GM12878 (cell line): ENCODE data around the gene UNC119. TPM values are rescaled to one million over a fixed set of nuclear protein-coding genes. Genes with fewer than 3 reads are reported as not detected.

ENCODE experiments used
- ATAC-seq: fragments of 200-7000 bp; cut with Tn5 transposase; 3 replicates; pipeline ENCODE4 v1.9.1; 2020; ENCODE audit warnings: mild to moderate bottlenecking, moderate library complexity
- BruUV-seq: library from RNA; stranded (reverse); fragments of 400-500 nt; replicated peaks from 2 replicates; lab custom pipeline; 2021; lab: Mats Ljungman, UMichigan
- CTCF ChIA-PET: fragments of 300-600 bp; sonication (Branson Sonifier 250); formaldehyde crosslinking; extraction: SDS; loops from one replicate; lab custom pipeline; 2021; ENCODE audit warnings: inconsistent platforms; lab: Yijun Ruan, JAX
- POLR2A ChIA-PET: fragments of 350-600 bp; formaldehyde crosslinking; extraction: SDS; loops from one replicate; lab custom pipeline; 2021; ENCODE audit warnings: inconsistent platforms; lab: Charles Lee
- RAD21 ChIA-PET: fragments of 300-600 bp; sonication (Branson Sonifier 250); formaldehyde crosslinking; loops from one replicate; lab custom pipeline; 2023; ENCODE audit warnings: antibody characterized with exemption; ENCODE audit not compliant: unreplicated experiment; lab: Charles Lee
- SMC1A ChIA-PET: fragments of 300-600 bp; sonication (Branson Sonifier 250); formaldehyde crosslinking; loops from one replicate; lab custom pipeline; 2023; ENCODE audit not compliant: unreplicated experiment, uncharacterized antibody; lab: Charles Lee
- DNase-seq: peaks from one replicate; pipeline ENCODE4 v3.0.0-alpha.2; 2011; ENCODE audit warnings: low read depth, low spot score
- FAIRE-seq: peaks from 3 replicates; lab custom pipeline; 2011; peaks lifted over from hg19 to GRCh38; lab: Jason Lieb, UNC
- H2AFZ ChIP-seq: 2 replicates; pipeline ENCODE4 v1.6.0; 2011; ENCODE audit warnings: low read depth, low read length, control low read depth; ENCODE audit not compliant: control insufficient read depth
- H3K27ac ChIP-seq: 2 replicates; pipeline ENCODE4 v1.5.1; 2011; ENCODE audit warnings: control low read depth; ENCODE audit not compliant: control insufficient read depth, insufficient read depth
- H3K27me3 ChIP-seq, 2 experiments: replicated peaks in 1 of 2; 2 replicates each; pipeline versions ENCODE4 v1.6.0 to v1.6.1; 2011; ENCODE audit warnings: low read length in 1 of 2; ENCODE audit not compliant: control insufficient read depth in 2 of 2, insufficient read depth in 2 of 2
- H3K36me3 ChIP-seq, 2 experiments: 2 replicates each; pipeline ENCODE4 v1.5.1; 2011; ENCODE audit warnings: low read length in 1 of 2; ENCODE audit not compliant: control insufficient read depth in 2 of 2, insufficient read depth in 2 of 2
- H3K4me1 ChIP-seq: 2 replicates; pipeline ENCODE4 v1.6.1; 2011; ENCODE audit warnings: mild to moderate bottlenecking, low read length, moderate library complexity, mixed read lengths; ENCODE audit not compliant: control insufficient read depth, insufficient read depth
- H3K4me2 ChIP-seq: 2 replicates; pipeline ENCODE4 v1.6.0; 2011; ENCODE audit warnings: control low read depth; ENCODE audit not compliant: control insufficient read depth, insufficient read depth
- H3K4me3 ChIP-seq: fragments of 200-600 bp; sonication (generic); 2 replicates; pipeline ENCODE4 v1.5.1; 2016
- H3K79me2 ChIP-seq: 2 replicates; pipeline ENCODE4 v1.6.0; 2011; ENCODE audit warnings: low read length; ENCODE audit not compliant: control insufficient read depth, insufficient read depth
- H3K9ac ChIP-seq: 2 replicates; pipeline ENCODE4 v1.8.0; 2011; ENCODE audit warnings: low read length, control low read depth, mixed read lengths; ENCODE audit not compliant: control insufficient read depth, insufficient read depth
- H3K9me3 ChIP-seq: replicated peaks from 3 replicates; pipeline ENCODE4 v1.5.1; 2011; ENCODE audit warnings: mild to moderate bottlenecking, low read length; ENCODE audit not compliant: control insufficient read depth, insufficient read depth
- H4K20me1 ChIP-seq: 2 replicates; pipeline ENCODE4 v1.6.0; 2011; ENCODE audit not compliant: control insufficient read depth, insufficient read depth
- CBFB ChIP-seq: IDR thresholded peaks from 2 replicates; pipeline ENCODE4 v1.6.1; 2016; ENCODE audit warnings: antibody characterized with exemption, low read depth
- CEBPB ChIP-seq, 2 experiments: fragments of 150-350 bp in 1 of 2; IDR thresholded peaks; 2 replicates each; pipeline ENCODE4 v1.6.1; 2012 to 2014; ENCODE audit warnings: low read depth in 2 of 2, low read length in 2 of 2, borderline replicate concordance in 1 of 2, inconsistent platforms in 1 of 2
- CTCF ChIP-seq, 3 experiments: IDR thresholded peaks in 2 of 3; conservative IDR thresholded peaks in 1 of 3; 2 replicates each; pipeline ENCODE4 v1.5.1; 2011; ENCODE audit warnings: low read depth in 3 of 3, low read length in 3 of 3, mild to moderate bottlenecking in 3 of 3, control low read depth in 2 of 3, moderate library complexity in 2 of 3, inconsistent platforms in 1 of 3, mixed read lengths in 1 of 3; ENCODE audit not compliant: control insufficient read depth in 2 of 3, insufficient read depth in 1 of 3; ENCODE audit errors: extremely low read depth in 1 of 3
- DPF2 ChIP-seq: fragments of 450-650 bp; IDR thresholded peaks from 2 replicates; pipeline ENCODE4 v1.6.1; 2017; ENCODE audit warnings: mild to moderate bottlenecking
- FOS ChIP-seq: IDR thresholded peaks from 3 replicates; pipeline ENCODE4 v1.6.1; 2011; ENCODE audit warnings: borderline replicate concordance; ENCODE audit not compliant: insufficient read length; ENCODE audit errors: extremely low read depth
- FOXM1 ChIP-seq: IDR thresholded peaks from 2 replicates; pipeline ENCODE4 v1.6.1; 2012; ENCODE audit warnings: low read depth, mild to moderate bottlenecking, inconsistent platforms, low read length, moderate library complexity
- HDAC2 ChIP-seq: fragments of 200-600 bp; sonication (generic); IDR thresholded peaks from 2 replicates; pipeline ENCODE4 v1.6.1; 2017
- IRF4 ChIP-seq: IDR thresholded peaks from 2 replicates; pipeline ENCODE4 v1.6.1; 2011; ENCODE audit warnings: low read depth, low read length
- MEF2B ChIP-seq: fragments of 450-650 bp; IDR thresholded peaks from 2 replicates; pipeline ENCODE4 v1.6.1; 2018; ENCODE audit warnings: mild to moderate bottlenecking, moderate library complexity; ENCODE audit not compliant: partially characterized antibody, poor library complexity, severe bottlenecking
- MYB ChIP-seq: fragments of 150-350 bp; IDR thresholded peaks from 2 replicates; pipeline ENCODE4 v1.6.1; 2014; ENCODE audit warnings: mild to moderate bottlenecking, low read depth, low read length, borderline replicate concordance
- PAX5 ChIP-seq: IDR thresholded peaks from 2 replicates; pipeline ENCODE4 v1.6.1; 2011; ENCODE audit warnings: low read depth, low read length, borderline replicate concordance
- POLR2A ChIP-seq: IDR thresholded peaks from 2 replicates; pipeline ENCODE4 v1.6.1; 2011; ENCODE audit warnings: low read depth, mild to moderate bottlenecking, low read length
- POLR2AphosphoS2 ChIP-seq: IDR thresholded peaks from 2 replicates; pipeline ENCODE4 v1.6.1; 2011; ENCODE audit warnings: low read depth, mild to moderate bottlenecking, low read length, improper control_type of control experiment, moderate library complexity
- RFX5 ChIP-seq: IDR thresholded peaks from 2 replicates; pipeline ENCODE4 v1.6.1; 2011; ENCODE audit warnings: low read depth, low read length, improper control_type of control experiment
- SMAD1 ChIP-seq: fragments of 450-650 bp; IDR thresholded peaks from 2 replicates; pipeline ENCODE4 v1.6.1; 2018; ENCODE audit warnings: mild to moderate bottlenecking, low read depth; ENCODE audit not compliant: partially characterized antibody
- TAF1 ChIP-seq: IDR thresholded peaks from 2 replicates; pipeline ENCODE4 v1.6.1; 2011; ENCODE audit warnings: mild to moderate bottlenecking, low read depth, low read length, borderline replicate concordance
- ZNF384 ChIP-seq: IDR thresholded peaks from 2 replicates; pipeline ENCODE4 v1.6.1; 2012; ENCODE audit warnings: low read depth, mild to moderate bottlenecking, low read length, improper control_type of control experiment, borderline replicate concordance
- ZNF622 ChIP-seq: fragments of 450-650 bp; IDR thresholded peaks from 2 replicates; pipeline ENCODE4 v1.6.1; 2017; ENCODE audit warnings: mild to moderate bottlenecking, inconsistent platforms
- WGBS: methylation state at CpG from one replicate; pipeline ENCODE4 v1.1.6; 2016; ENCODE audit warnings: low lambda C conversion rate; ENCODE audit not compliant: insufficient replicate concordance, insufficient coverage; ENCODE audit errors: missing lambda C conversion rate; 5-methylcytosine and 5-hydroxymethylcytosine counted together
- in situ Hi-C: fragments of 300-500 bp; cut with MboI; formaldehyde crosslinking; loops from 9 replicates; pipeline ENCODE4 v1.14.3; 2018; ENCODE audit warnings: mixed read lengths
- intact Hi-C: fragments of 100-400 bp; cut with micrococcal nuclease; formaldehyde crosslinking; loops from one replicate; pipeline ENCODE4 v1.14.2; 2022; ENCODE audit not compliant: unreplicated experiment
- polyA plus RNA-seq, 11 experiments: library from polyadenylated mRNA; depleted of rRNA in 4 of 11; unstranded in 6 of 11; stranded (reverse) in 5 of 11; fragments of >200 nt; fragmentation: Nextera tagmentation in 4 of 11; fragmentation: Illumina TruSeq in 1 of 11; extraction: Ambion mirVana in 4 of 11; extraction: Trizol in 1 of 11; gene quantifications; 1 replicate in 1 of 11; 2 replicates in 10 of 11; pipeline versions ENCODE4 v1.2.1 to v1.2.3, GENCODE V29; 2011 to 2016; ENCODE audit warnings: inconsistent platforms in 2 of 11, missing spikeins in 2 of 11, low read depth in 1 of 11
- total RNA-seq, 4 experiments: library from RNA; depleted of rRNA in 3 of 4; stranded (reverse); fragments of >200 nt in 3 of 4; fragmentation: Illumina TruSeq in 1 of 4; extraction: Trizol in 1 of 4; gene quantifications; 2 replicates each; pipeline versions ENCODE4 v1.2.1 to v1.2.3, GENCODE V29; 2013 to 2021

The UNC119 gene
- total and polyA plus RNA-seq, 10 of the 15 experiments (the other 5 are each of a cell fraction or from before 2014, with no cell fraction given) = 2.7 to 436 (median 57.8) TPM

GRCh38 chr17:28585851-28586250 is 33.4 kb upstream of the UNC119 start:
- POLR2A ChIA-PET = interaction anchor here (0.6 kb wide), 1 partner anchor 18 kb away, joined by 3 read pairs; no protein-coding TSS in a partner anchor
- Histone ChIP-seq H3K9me3 (no peaks in the 10 kb centered on the region), H3K4me3 (no peak overlapping the region), H2AFZ (no peak overlapping the region), H3K4me1 (no peaks in the 10 kb centered on the region), H3K36me3 (peaks cover 47 to 48% of the 10 kb centered on the region in 2 experiments), H3K27ac (no peak overlapping the region), H3K27me3 (no peaks in the 10 kb centered on the region), H4K20me1 (no peaks in the 10 kb centered on the region), H3K4me2 (no peak overlapping the region), H3K9ac (no peak overlapping the region), H3K79me2 (no peaks in the 10 kb centered on the region)
- intact Hi-C loops = no loop called here
- BruUV-seq = no TSS peak
- FAIRE-seq = no peak
- no peak for DNase-seq
- ATAC-seq = no peak
- CTCF ChIA-PET = no interaction called here
- SMC1A ChIA-PET = interaction anchor here (1.9 kb wide), 1 partner anchor 12 kb away, joined by 4 read pairs; no protein-coding TSS in a partner anchor
- in situ Hi-C loops = no loop called here
- TF ChIP-seq RFX5 = no peak
- no peak for TF ChIP-seq CEBPB (IDR thresholded peaks at IDR 0.05; ENCODE audit: borderline replicate concordance in 1 of 2, low read depth in 2 of 2, low read length in 2 of 2)
- TF ChIP-seq FOXM1 = no peak
- TF ChIP-seq POLR2AphosphoS2 = no peak
- TF ChIP-seq HDAC2 = no peak
- no peak for TF ChIP-seq CBFB
- TF ChIP-seq MEF2B = no peak
- TF ChIP-seq ZNF622 = no peak
- no peak for TF ChIP-seq PAX5
- no peak for TF ChIP-seq TAF1
- no peak for TF ChIP-seq SMAD1
- no peak for TF ChIP-seq FOS
- no peak for TF ChIP-seq MYB
- no peak for TF ChIP-seq IRF4
- TF ChIP-seq POLR2A = no peak
- TF ChIP-seq CTCF (IDR thresholded peaks at IDR 0.05 in 2 of 3, conservative IDR thresholded peaks at IDR 0.05 in 1 of 3; ENCODE audit: control insufficient read depth in 2 of 3, extremely low read depth in 1 of 3, insufficient read depth in 1 of 3, low read depth in 3 of 3, low read length in 3 of 3) = no peak
- no peak for TF ChIP-seq DPF2
- no peak for TF ChIP-seq ZNF384
- RAD21 ChIA-PET = no interaction called here
- WGBS = 96% methylated on average over 3 of the region's 3 CpGs
